GM23248 (cell line): ENCODE results near the gene CDC20. TPM values are rescaled to one million over a fixed set of nuclear protein-coding genes. Genes with fewer than 3 reads are reported as not detected.

Experiments
- DNase-seq: peaks from one replicate; pipeline ENCODE4 v3.0.0-alpha.2; 2015
- H2AFZ ChIP-seq: fragments of 200-600 bp; sonication (generic); 2 replicates; pipeline ENCODE4 v1.6.1; 2016; ENCODE audit warnings: antibody characterized with exemption
- H3F3A ChIP-seq: fragments of 200-600 bp; sonication (generic); 2 replicates; pipeline ENCODE4 v1.6.1; 2016; ENCODE audit warnings: mild to moderate bottlenecking, antibody characterized with exemption, mixed run types; ENCODE audit not compliant: insufficient read depth
- H3K27ac ChIP-seq: fragments of 200-600 bp; sonication (generic); 2 replicates; pipeline ENCODE4 v1.5.1; 2016; ENCODE audit warnings: mild to moderate bottlenecking
- H3K27me3 ChIP-seq: fragments of 200-600 bp; sonication (generic); replicated peaks from 2 replicates; pipeline ENCODE4 v1.6.1; 2016; ENCODE audit warnings: mild to moderate bottlenecking; ENCODE audit not compliant: insufficient read depth
- H3K36me3 ChIP-seq: fragments of 200-600 bp; sonication (generic); 2 replicates; pipeline ENCODE4 v1.6.1; 2016; ENCODE audit warnings: low read depth, mild to moderate bottlenecking
- H3K4me1 ChIP-seq: fragments of 200-600 bp; sonication (generic); 2 replicates; pipeline ENCODE4 v1.6.1; 2016; ENCODE audit warnings: mild to moderate bottlenecking; ENCODE audit not compliant: insufficient read depth
- H3K4me2 ChIP-seq: fragments of 200-600 bp; sonication (generic); one replicate; pipeline ENCODE4 v1.6.1; 2016; ENCODE audit warnings: mild to moderate bottlenecking; ENCODE audit not compliant: unreplicated experiment
- H3K4me3 ChIP-seq: fragments of 200-600 bp; sonication (generic); 2 replicates; pipeline ENCODE4 v1.5.1; 2016; ENCODE audit warnings: mild to moderate bottlenecking
- H3K79me2 ChIP-seq: fragments of 200-600 bp; sonication (generic); 2 replicates; pipeline ENCODE4 v1.6.1; 2016; ENCODE audit warnings: mild to moderate bottlenecking; ENCODE audit not compliant: insufficient read depth
- H3K9ac ChIP-seq: fragments of 200-600 bp; sonication (generic); 2 replicates; pipeline ENCODE4 v1.6.1; 2016; ENCODE audit warnings: mild to moderate bottlenecking
- H3K9me2 ChIP-seq: fragments of 200-600 bp; sonication (generic); 2 replicates; pipeline ENCODE4 v1.6.1; 2016; ENCODE audit warnings: mixed run types, mild to moderate bottlenecking, moderate library complexity; ENCODE audit not compliant: insufficient read depth
- H3K9me3 ChIP-seq: fragments of 200-600 bp; sonication (generic); one replicate; pipeline ENCODE4 v1.6.1; 2017; ENCODE audit warnings: low read depth
- H4K20me1 ChIP-seq: fragments of 200-600 bp; sonication (generic); 2 replicates; pipeline ENCODE4 v1.6.0; 2016; ENCODE audit not compliant: insufficient read depth
- EZH2 ChIP-seq: fragments of 200-600 bp; sonication (generic); IDR thresholded peaks from 2 replicates; pipeline ENCODE4 v1.6.1; 2018; ENCODE audit warnings: antibody characterized with exemption, mild to moderate bottlenecking; ENCODE audit not compliant: insufficient read depth, poor library complexity, severe bottlenecking
- EZH2phosphoT487 ChIP-seq: fragments of 200-600 bp; sonication (generic); IDR thresholded peaks from 2 replicates; pipeline ENCODE4 v1.6.1; 2018; ENCODE audit warnings: antibody characterized with exemption, moderate library complexity, mild to moderate bottlenecking, low read depth; ENCODE audit not compliant: insufficient read depth
- WGBS, 2 experiments: methylation state at CpG; one replicate each; pipeline ENCODE4 v1.1.6; 2015 to 2017; ENCODE audit warnings: low lambda C conversion rate in 2 of 2, low coverage in 1 of 2; ENCODE audit errors: missing lambda C conversion rate in 2 of 2; 5-methylcytosine and 5-hydroxymethylcytosine counted together
- in situ Hi-C: fragments of 300-500 bp; cut with MboI; formaldehyde crosslinking; loops from 2 replicates; pipeline ENCODE4 v1.15.0; 2020
- polyA plus RNA-seq: library from polyadenylated mRNA; unstranded; fragments of >200 nt; fragmentation: Nextera tagmentation; extraction: Ambion mirVana; gene quantifications from 2 replicates; pipeline ENCODE4 v1.2.1, GENCODE V29; 2016
- total RNA-seq: library from RNA; depleted of rRNA; stranded (reverse); fragments of >200 nt; shearing (Covaris generic); gene quantifications from 2 replicates; pipeline ENCODE4 v1.2.3, GENCODE V29; 2014

CDC20 gene
- total and polyA plus RNA-seq, 2 experiments from 2014 or later = 48.9 to 50.9 TPM

- no peaks in the 10 kb centered on the region for H3K36me3 ChIP-seq
- H3K79me2 ChIP-seq = peaks cover 10% of the 10 kb centered on the region; the same call in 1 of the 2 replicates
- WGBS, 2 experiments = 92 to 97% methylated on average over 2 of the region's 2 CpGs
- no peak overlapping the region for H3K27ac ChIP-seq
- H3K9me2 ChIP-seq = no peaks in the 10 kb centered on the region
- no peak overlapping the region for H3K4me3 ChIP-seq
- TF ChIP-seq EZH2phosphoT487 (no peak), EZH2 (no peak)
- H3K27me3 ChIP-seq = no peaks in the 10 kb centered on the region
- peak; percentile 20 for DNase-seq
- no peaks in the 10 kb centered on the region for H4K20me1 ChIP-seq
- in situ Hi-C loops = no loop called here
- no peak overlapping the region for H2AFZ ChIP-seq
- H3K4me2 ChIP-seq = no peak overlapping the region
- H3K9me3 ChIP-seq = no peaks in the 10 kb centered on the region
- peaks cover 10% of the 10 kb centered on the region for H3K4me1 ChIP-seq
- H3K9ac ChIP-seq = no peak overlapping the region
- peaks cover 14% of the 10 kb centered on the region for H3F3A ChIP-seq
These were observed 3.8 kb upstream of the CDC20 start for GRCh38 chr1:43354936-43355335.

GRCh38 chr1:43357251-43357650 lies 1.5 kb upstream of the CDC20 start:
- in situ Hi-C loops = no loop called here
- TF ChIP-seq EZH2 (no peak), EZH2phosphoT487 (no peak)
- H3K4me1 ChIP-seq = peaks cover 12% of the 10 kb centered on the region
- H3K4me2 ChIP-seq = no peak overlapping the region
- no peak overlapping the region for H2AFZ ChIP-seq
- H3K27me3 ChIP-seq = no peaks in the 10 kb centered on the region
- H3K4me3 ChIP-seq = no peak overlapping the region
- H4K20me1 ChIP-seq = no peaks in the 10 kb centered on the region
- peaks cover 34% of the 10 kb centered on the region for H3F3A ChIP-seq
- H3K79me2 ChIP-seq = peaks cover 33% of the 10 kb centered on the region
- no peak overlapping the region for H3K27ac ChIP-seq
- H3K9me2 ChIP-seq = no peaks in the 10 kb centered on the region
- H3K36me3 ChIP-seq = peaks cover 6% of the 10 kb centered on the region; the same call in 1 of the 2 replicates
- 97 to 100% methylated on average over 4 of the region's 4 CpGs for WGBS, 2 experiments
- no peak overlapping the region for H3K9ac ChIP-seq
- no peaks in the 10 kb centered on the region for H3K9me3 ChIP-seq
- DNase-seq = no peak

- no peaks in the 10 kb centered on the region for H3K27me3 ChIP-seq
- no peaks in the 10 kb centered on the region for H3K9me3 ChIP-seq
- no peaks in the 10 kb centered on the region for H4K20me1 ChIP-seq
- H3K4me2 ChIP-seq = peak overlapping the region; percentile 92
- no peaks in the 10 kb centered on the region for H3K9me2 ChIP-seq
- in situ Hi-C loops = no loop called here
- peaks cover 12% of the 10 kb centered on the region; the same call in 1 of the 2 replicates for H3K36me3 ChIP-seq
- peak overlapping the region; percentile 92 for H3K27ac ChIP-seq
- peaks cover 42% of the 10 kb centered on the region for H3F3A ChIP-seq
- peak overlapping the region; percentile 97 for H3K4me3 ChIP-seq
- H3K9ac ChIP-seq = peak overlapping the region; percentile 95
- H3K79me2 ChIP-seq = peaks cover 42% of the 10 kb centered on the region
- H2AFZ ChIP-seq = peak overlapping the region; percentile 100
- peak; percentile 58 for DNase-seq
- TF ChIP-seq EZH2phosphoT487 = no peak
- no peak for TF ChIP-seq EZH2
- peaks cover 12% of the 10 kb centered on the region for H3K4me1 ChIP-seq
- 0 to 1% methylated on average over 22 to 29 of the region's 33 CpGs for WGBS, 2 experiments
These were observed 548 bp upstream of the CDC20 start for GRCh38 chr1:43358121-43358745.

GRCh38 chr1:43359696-43360095 lies 915 bp downstream of the CDC20 start:
- Histone ChIP-seq H3K4me2 (peak overlapping the region; percentile 92), H3K4me1 (peaks cover 12% of the 10 kb centered on the region), H3K9ac (peak overlapping the region; percentile 95), H3K27me3 (no peaks in the 10 kb centered on the region), H3K4me3 (peak overlapping the region; percentile 97), H3K27ac (peak overlapping the region; percentile 55; the same call in 1 of the 2 replicates), H3K9me3 (no peaks in the 10 kb centered on the region), H4K20me1 (no peaks in the 10 kb centered on the region), H3K9me2 (no peaks in the 10 kb centered on the region), H3F3A (peaks cover 54% of the 10 kb centered on the region), H2AFZ (no peak overlapping the region), H3K79me2 (peaks cover 57% of the 10 kb centered on the region), H3K36me3 (peaks cover 15% of the 10 kb centered on the region; the same call in 1 of the 2 replicates)
- TF ChIP-seq EZH2phosphoT487 (no peak), EZH2 (no peak)
- no peak for DNase-seq
- in situ Hi-C loops = no loop called here
- 40 to 47% methylated on average over 11 of the region's 11 CpGs for WGBS, 2 experiments
